ENCODE results near the gene ARR3.
"Not testable (repeated sequence)": the region's sequence is repeated elsewhere in the genome, so short reads cannot be mapped to it uniquely, and the experiment has no call there.

The ARR3 gene

DNA sequence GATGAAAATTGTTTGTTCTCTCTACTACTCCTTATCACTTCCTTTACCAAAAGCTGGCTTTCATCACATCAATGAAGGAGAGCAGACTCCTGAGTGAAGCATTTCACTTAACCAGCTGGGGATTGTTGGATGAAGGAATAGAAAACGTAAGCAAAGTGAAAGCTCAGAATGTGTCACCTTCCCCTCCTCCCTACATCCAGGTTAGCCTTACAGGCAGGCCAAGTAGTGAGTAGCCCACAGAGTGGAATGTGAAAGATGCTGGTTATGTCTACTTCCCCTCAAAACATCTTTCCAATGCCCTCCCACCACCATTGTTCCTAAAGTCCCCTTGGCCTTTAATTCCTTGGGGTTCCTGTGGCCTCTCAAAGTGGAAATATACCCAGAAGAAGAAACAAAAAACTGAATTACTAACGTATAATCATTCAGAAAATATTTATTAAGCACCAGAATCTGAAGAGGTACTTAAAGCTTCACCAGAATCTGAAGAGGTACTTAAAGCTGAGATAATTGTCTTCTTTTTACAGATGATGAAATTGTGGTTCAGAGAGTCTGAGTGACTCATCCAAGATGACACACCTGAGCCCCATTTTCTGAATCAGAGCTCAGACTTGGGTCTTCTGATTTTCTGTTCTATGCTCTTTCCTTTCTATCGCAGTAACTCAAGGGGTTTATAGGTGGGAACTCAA, 14.6 kb upstream of the ARR3 start:
- H3K27me3 ChIP-seq (ENCODE audit: control insufficient read depth, insufficient read depth, low read length) = no peaks in the 10 kb centered on the region
- H3K4me1 ChIP-seq (ENCODE audit: control insufficient read depth, insufficient read depth, low read length) = no peaks in the 10 kb centered on the region
- H3K4me3 ChIP-seq (ENCODE audit: low read length) = no peak overlapping the region
- no peak overlapping the region for H3K9ac ChIP-seq (ENCODE audit: low read length)
- no peaks in the 10 kb centered on the region for H3K36me3 ChIP-seq (ENCODE audit: control insufficient read depth, insufficient read depth, low read length)
- no peak overlapping the region for H3K27ac ChIP-seq (ENCODE audit: low read depth, low read length)

DNA sequence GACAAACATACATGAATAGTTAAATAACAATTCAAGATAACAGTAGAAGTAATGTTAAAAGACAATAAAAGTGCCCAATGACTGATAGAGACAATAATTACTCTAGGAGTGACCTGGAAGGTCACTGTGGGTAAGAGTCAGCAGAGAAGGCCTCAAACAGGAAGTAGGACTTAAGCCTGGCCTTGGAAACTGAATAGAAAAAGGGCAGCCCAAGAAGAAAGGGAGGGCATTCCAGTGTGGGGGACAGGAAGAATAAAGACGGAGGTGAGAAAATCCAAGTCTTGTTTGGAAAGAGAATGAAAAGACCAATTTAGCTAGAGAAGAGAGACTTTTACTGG, 14.1 kb upstream of the ARR3 start:
- Histone ChIP-seq H3K36me3 (ENCODE audit: control insufficient read depth, insufficient read depth, low read length) (no peaks in the 10 kb centered on the region), H3K9ac (ENCODE audit: low read length) (no peak overlapping the region), H3K4me1 (ENCODE audit: control insufficient read depth, insufficient read depth, low read length) (no peaks in the 10 kb centered on the region), H3K4me3 (ENCODE audit: low read length) (no peak overlapping the region), H3K27me3 (ENCODE audit: control insufficient read depth, insufficient read depth, low read length) (no peaks in the 10 kb centered on the region), H3K27ac (ENCODE audit: low read depth, low read length) (no peak overlapping the region)

- Histone ChIP-seq H3K27me3 (ENCODE audit: control insufficient read depth, insufficient read depth, low read length) (no peaks in the 10 kb centered on the region), H3K9ac (ENCODE audit: low read length) (no peak overlapping the region), H3K27ac (ENCODE audit: low read depth, low read length) (no peak overlapping the region), H3K4me3 (ENCODE audit: low read length) (no peak overlapping the region), H3K36me3 (ENCODE audit: control insufficient read depth, insufficient read depth, low read length) (no peaks in the 10 kb centered on the region), H3K4me1 (ENCODE audit: control insufficient read depth, insufficient read depth, low read length) (no peaks in the 10 kb centered on the region)
Measured at GRCh38 chrX:70254909-70255308, 13.2 kb upstream of the ARR3 start.

- no peak overlapping the region for H3K9ac ChIP-seq (ENCODE audit: low read length)
- no peaks in the 10 kb centered on the region for H3K4me1 ChIP-seq (ENCODE audit: control insufficient read depth, insufficient read depth, low read length)
- H3K27me3 ChIP-seq (ENCODE audit: control insufficient read depth, insufficient read depth, low read length) = no peaks in the 10 kb centered on the region
- H3K4me3 ChIP-seq (ENCODE audit: low read length) = no peak overlapping the region
- no peaks in the 10 kb centered on the region for H3K36me3 ChIP-seq (ENCODE audit: control insufficient read depth, insufficient read depth, low read length)
- H3K27ac ChIP-seq (ENCODE audit: low read depth, low read length) = no peak overlapping the region
Measured at GRCh38 chrX:70255452-70255851, 12.7 kb upstream of the ARR3 start.

DNA sequence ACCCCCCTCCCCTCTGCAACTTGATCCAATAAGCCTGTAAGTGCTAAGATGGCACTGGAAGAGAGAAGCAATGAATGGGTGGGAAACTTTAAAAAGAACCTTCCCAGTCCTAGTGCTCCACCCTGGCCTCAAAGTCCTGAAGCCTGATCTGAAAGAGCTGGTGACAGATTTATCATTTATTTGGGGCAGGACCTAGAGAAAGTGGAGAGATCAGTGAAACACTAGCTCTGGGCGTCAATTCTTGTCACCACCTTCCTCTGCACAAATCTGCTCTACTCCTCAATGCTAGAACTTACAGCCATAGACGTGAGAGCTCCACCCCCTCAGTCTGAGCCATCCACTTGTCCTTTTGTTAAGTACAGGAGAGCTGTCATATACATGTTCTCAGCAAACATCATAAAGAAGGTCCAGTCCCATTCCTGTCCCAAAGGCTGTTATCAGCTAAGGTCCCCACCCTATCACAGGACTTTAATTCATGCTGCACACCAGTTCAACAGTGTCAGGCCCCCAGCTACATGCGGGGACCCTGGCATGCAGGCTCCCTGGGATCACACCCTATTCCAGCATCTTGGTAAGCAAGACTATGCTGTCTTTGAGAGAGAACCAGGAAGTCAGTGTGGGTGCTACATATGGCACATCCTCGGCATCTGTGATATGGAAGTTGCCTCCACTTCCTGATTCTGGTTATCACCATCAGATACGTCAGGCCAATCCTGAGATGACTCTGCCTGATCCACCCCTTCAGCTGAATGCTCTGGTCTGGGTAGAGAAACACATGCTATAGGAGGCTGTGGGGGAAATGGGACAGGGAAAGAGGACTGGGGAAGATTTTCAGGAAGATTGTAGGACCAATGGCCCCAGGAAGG, 10.5 kb upstream of the ARR3 start:
- Histone ChIP-seq H3K36me3 (ENCODE audit: control insufficient read depth, insufficient read depth, low read length) (no peaks in the 10 kb centered on the region), H3K27ac (ENCODE audit: low read depth, low read length) (no peak overlapping the region), H3K4me3 (ENCODE audit: low read length) (no peak overlapping the region), H3K27me3 (ENCODE audit: control insufficient read depth, insufficient read depth, low read length) (no peaks in the 10 kb centered on the region), H3K9ac (ENCODE audit: low read length) (no peak overlapping the region), H3K4me1 (ENCODE audit: control insufficient read depth, insufficient read depth, low read length) (no peaks in the 10 kb centered on the region)

DNA sequence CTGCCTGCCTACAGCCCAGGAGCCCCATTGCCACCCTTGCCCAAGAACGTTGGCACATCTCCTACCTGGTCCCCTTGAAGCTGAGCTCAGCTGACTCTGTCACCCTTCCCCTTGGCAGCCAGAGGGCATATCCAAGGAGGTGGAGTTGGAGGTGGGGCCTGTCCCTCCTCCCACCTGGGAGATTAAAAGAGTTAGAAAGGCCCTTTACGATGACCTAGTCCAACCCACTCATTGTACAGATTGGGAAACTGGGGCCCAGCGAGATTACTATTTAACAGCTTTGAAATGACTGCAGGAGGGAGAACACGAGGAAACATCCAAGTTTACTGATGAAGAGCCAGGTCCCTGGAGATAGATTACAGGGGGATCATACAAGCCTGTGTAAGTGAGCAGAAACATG, 8.0 kb upstream of the ARR3 start, which contains the start of gene P2RY4:
P2RY4 (minus strand) TSS at position 101 of the 400 bp plus-strand sequence. CDS start 580 bp downstream, outside the sequence.
- H3K9ac ChIP-seq (ENCODE audit: low read length) = no peak within 1 kb of the TSS
- H3K36me3 ChIP-seq (ENCODE audit: control insufficient read depth, insufficient read depth, low read length) = no peaks in the 10 kb centered on the region
- H3K27ac ChIP-seq (ENCODE audit: low read depth, low read length) = no peak within 1 kb of the TSS
- no peaks in the 10 kb centered on the region for H3K4me1 ChIP-seq (ENCODE audit: control insufficient read depth, insufficient read depth, low read length)
- no peak within 1 kb of the TSS for H3K4me3 ChIP-seq (ENCODE audit: low read length)
- H3K27me3 ChIP-seq (ENCODE audit: control insufficient read depth, insufficient read depth, low read length) = no peaks in the 10 kb centered on the region

GRCh38 chrX:70262952-70263567, 5.1 kb upstream of the ARR3 start:
- Histone ChIP-seq H3K27ac (ENCODE audit: low read depth, low read length) (no peak overlapping the region), H3K27me3 (ENCODE audit: control insufficient read depth, insufficient read depth, low read length) (no peaks in the 10 kb centered on the region), H3K36me3 (ENCODE audit: control insufficient read depth, insufficient read depth, low read length) (no peaks in the 10 kb centered on the region), H3K9ac (ENCODE audit: low read length) (no peak overlapping the region), H3K4me1 (ENCODE audit: control insufficient read depth, insufficient read depth, low read length) (no peaks in the 10 kb centered on the region), H3K4me3 (ENCODE audit: low read length) (no peak overlapping the region)

GRCh38 chrX:70264784-70265183, 3.4 kb upstream of the ARR3 start:
- Histone ChIP-seq H3K9ac (ENCODE audit: low read length) (no peak overlapping the region), H3K27ac (ENCODE audit: low read depth, low read length) (no peak overlapping the region), H3K4me1 (ENCODE audit: control insufficient read depth, insufficient read depth, low read length) (no peaks in the 10 kb centered on the region), H3K4me3 (ENCODE audit: low read length) (no peak overlapping the region), H3K36me3 (ENCODE audit: control insufficient read depth, insufficient read depth, low read length) (no peaks in the 10 kb centered on the region), H3K27me3 (ENCODE audit: control insufficient read depth, insufficient read depth, low read length) (no peaks in the 10 kb centered on the region)

DNA sequence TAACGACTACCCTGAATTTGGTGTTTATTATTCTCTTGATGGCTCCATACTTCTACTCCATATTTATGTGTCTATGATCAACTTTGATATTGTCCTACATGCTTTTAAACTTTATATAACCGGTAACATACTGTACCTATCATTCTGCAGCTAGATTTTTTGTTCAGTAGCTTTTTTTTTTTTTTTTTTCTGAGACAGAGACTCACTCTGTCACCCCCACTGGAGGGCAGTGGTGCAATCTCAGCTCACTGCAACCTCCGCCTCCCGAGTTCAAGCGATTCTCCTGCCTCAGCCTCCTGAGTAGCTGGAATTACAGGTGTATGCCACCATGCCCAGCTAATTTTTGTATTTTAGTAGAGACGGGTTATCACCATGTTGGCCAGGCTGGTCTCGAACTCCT, 5.9 kb downstream of the ARR3 start:
- H3K36me3 ChIP-seq (ENCODE audit: control insufficient read depth, insufficient read depth, low read length); H3K27me3 ChIP-seq (ENCODE audit: control insufficient read depth, insufficient read depth, low read length); H3K27ac ChIP-seq (ENCODE audit: low read depth, low read length); H3K4me3 ChIP-seq (ENCODE audit: low read length); H3K4me1 ChIP-seq (ENCODE audit: control insufficient read depth, insufficient read depth, low read length); H3K9ac ChIP-seq (ENCODE audit: low read length): not testable (repeated sequence)

- Histone ChIP-seq H3K27me3 (ENCODE audit: control insufficient read depth, insufficient read depth, low read length) (no peaks in the 10 kb centered on the region), H3K36me3 (ENCODE audit: control insufficient read depth, insufficient read depth, low read length) (no peaks in the 10 kb centered on the region), H3K4me1 (ENCODE audit: control insufficient read depth, insufficient read depth, low read length) (no peaks in the 10 kb centered on the region), H3K4me3 (ENCODE audit: low read length) (no peak overlapping the region), H3K9ac (ENCODE audit: low read length) (no peak overlapping the region), H3K27ac (ENCODE audit: low read depth, low read length) (no peak overlapping the region)
Measured at GRCh38 chrX:70279081-70279480, 10.9 kb downstream of the ARR3 start.

DNA sequence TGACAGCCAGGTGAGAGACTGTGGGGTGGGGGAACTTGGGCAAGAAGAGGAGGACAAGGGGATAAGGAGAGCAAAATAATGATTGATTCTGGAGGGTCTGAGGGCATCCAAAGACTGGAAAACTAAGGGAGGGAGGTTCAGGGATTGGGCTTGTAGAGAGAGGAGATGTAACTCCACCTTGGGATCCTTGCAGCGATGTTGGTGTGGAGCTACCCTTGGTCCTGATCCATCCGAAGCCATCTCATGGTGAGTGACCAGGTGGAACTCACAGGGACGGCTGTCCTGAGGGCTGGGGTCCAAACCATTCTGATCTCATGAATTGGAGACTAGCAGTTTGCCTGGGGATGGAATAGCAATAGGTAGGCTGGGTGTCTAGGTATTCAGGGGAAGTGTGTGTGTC, 12.4 kb downstream of the ARR3 start:
- Histone ChIP-seq H3K4me1 (ENCODE audit: control insufficient read depth, insufficient read depth, low read length) (no peaks in the 10 kb centered on the region), H3K27me3 (ENCODE audit: control insufficient read depth, insufficient read depth, low read length) (no peaks in the 10 kb centered on the region), H3K27ac (ENCODE audit: low read depth, low read length) (no peak overlapping the region), H3K4me3 (ENCODE audit: low read length) (no peak overlapping the region), H3K36me3 (ENCODE audit: control insufficient read depth, insufficient read depth, low read length) (no peaks in the 10 kb centered on the region), H3K9ac (ENCODE audit: low read length) (no peak overlapping the region)

- no peak within 1 kb of the TSS for H3K4me3 ChIP-seq (ENCODE audit: low read length)
- H3K27me3 ChIP-seq (ENCODE audit: control insufficient read depth, insufficient read depth, low read length) = no peaks in the 10 kb centered on the region
- H3K9ac ChIP-seq (ENCODE audit: low read length) = no peak within 1 kb of the TSS
- no peaks in the 10 kb centered on the region for H3K4me1 ChIP-seq (ENCODE audit: control insufficient read depth, insufficient read depth, low read length)
- H3K27ac ChIP-seq (ENCODE audit: low read depth, low read length) = no peak within 1 kb of the TSS
- no peaks in the 10 kb centered on the region for H3K36me3 ChIP-seq (ENCODE audit: control insufficient read depth, insufficient read depth, low read length)
Measured at GRCh38 chrX:70281951-70282350, 13.8 kb downstream of the ARR3 start, which contains the start of gene RAB41. Gene RAB41, plus strand, starts transcription at chrX:70282172. Its CDS starts 46 bp downstream, at chrX:70282218.

All from rectal smooth muscle tissue (tissue), 1 donor.